Transverse colon (tissue), 3 donors: ENCODE results near the gene MGMT.

ENCODE experiments used
- CTCF ChIP-seq, 5 experiments: fragments of 200-600 bp in 3 of 5; fragments of 450-650 bp in 2 of 5; sonication (generic) in 3 of 5; IDR thresholded peaks; 1 replicate in 2 of 5; 2 replicates in 3 of 5; pipeline ENCODE4 v1.5.1; 2016 to 2017; ENCODE audit warnings: antibody characterized with exemption in 5 of 5, inconsistent platforms in 3 of 5, mild to moderate bottlenecking in 2 of 5, moderate library complexity in 1 of 5
- EP300 ChIP-seq: sonication (generic); formaldehyde crosslinking; IDR thresholded peaks from one replicate; pipeline ENCODE4 v1.6.1; 2017; ENCODE audit warnings: antibody characterized with exemption, low read depth
- POLR2A ChIP-seq: fragments of 450-650 bp; IDR thresholded peaks from one replicate; pipeline ENCODE4 v1.6.1; 2016; ENCODE audit warnings: antibody characterized with exemption, mild to moderate bottlenecking, moderate library complexity

GRCh38 chr10:129617768-129618167 lies 150.7 kb downstream of the MGMT start:
- TF ChIP-seq CTCF (IDR thresholded peaks at IDR 0.05) (no peak), EP300 (no peak), POLR2A (no peak)
